DND-41 (cell line): ENCODE data around the gene LRPPRC.

ENCODE experiments used
- EZH2 ChIP-seq: IDR thresholded peaks from 3 replicates; pipeline ENCODE4 v1.6.1; 2012; ENCODE audit warnings: borderline replicate concordance, low read depth, mild to moderate bottlenecking, moderate library complexity, low read length, inconsistent platforms; ENCODE audit not compliant: severe bottlenecking
- TF ChIP-seq, protein P1 (sequence below): IDR thresholded peaks from 2 replicates; pipeline ENCODE4 v1.5.1; 2012; ENCODE audit warnings: borderline replicate concordance, low read length, moderate library complexity, mild to moderate bottlenecking; ENCODE audit not compliant: poor library complexity, severe bottlenecking; ENCODE audit errors: extremely low read depth

DNA sequence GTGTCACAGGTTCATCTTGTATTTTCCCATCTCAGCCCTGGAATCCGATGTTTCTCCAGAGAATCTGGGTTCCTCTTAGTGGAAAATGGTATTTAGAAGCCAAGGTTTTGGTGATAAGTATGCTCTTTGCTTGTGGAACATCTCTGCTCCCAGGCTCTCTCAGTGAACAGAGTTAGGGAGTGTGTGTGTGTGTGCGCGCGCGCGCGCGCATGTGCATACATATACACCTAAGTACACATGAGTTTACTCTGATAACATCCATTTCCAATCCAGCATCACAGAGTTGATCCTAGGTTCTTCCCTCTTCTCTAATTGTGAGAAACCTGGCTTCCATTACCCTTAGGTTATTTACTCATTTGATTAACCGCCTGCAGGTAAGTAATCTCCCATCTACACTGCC lies 115.3 kb downstream of the LRPPRC start:
- TF ChIP-seq, protein P1, sequence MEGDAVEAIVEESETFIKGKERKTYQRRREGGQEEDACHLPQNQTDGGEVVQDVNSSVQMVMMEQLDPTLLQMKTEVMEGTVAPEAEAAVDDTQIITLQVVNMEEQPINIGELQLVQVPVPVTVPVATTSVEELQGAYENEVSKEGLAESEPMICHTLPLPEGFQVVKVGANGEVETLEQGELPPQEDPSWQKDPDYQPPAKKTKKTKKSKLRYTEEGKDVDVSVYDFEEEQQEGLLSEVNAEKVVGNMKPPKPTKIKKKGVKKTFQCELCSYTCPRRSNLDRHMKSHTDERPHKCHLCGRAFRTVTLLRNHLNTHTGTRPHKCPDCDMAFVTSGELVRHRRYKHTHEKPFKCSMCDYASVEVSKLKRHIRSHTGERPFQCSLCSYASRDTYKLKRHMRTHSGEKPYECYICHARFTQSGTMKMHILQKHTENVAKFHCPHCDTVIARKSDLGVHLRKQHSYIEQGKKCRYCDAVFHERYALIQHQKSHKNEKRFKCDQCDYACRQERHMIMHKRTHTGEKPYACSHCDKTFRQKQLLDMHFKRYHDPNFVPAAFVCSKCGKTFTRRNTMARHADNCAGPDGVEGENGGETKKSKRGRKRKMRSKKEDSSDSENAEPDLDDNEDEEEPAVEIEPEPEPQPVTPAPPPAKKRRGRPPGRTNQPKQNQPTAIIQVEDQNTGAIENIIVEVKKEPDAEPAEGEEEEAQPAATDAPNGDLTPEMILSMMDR, result no peak
- TF ChIP-seq EZH2, result no peak
